Measurements from ENCODE around the gene RNF175. TPM values are rescaled to one million over a fixed set of nuclear protein-coding genes. Genes with fewer than 3 reads are reported as not detected.

Gene RNF175
- polyA plus RNA-seq, 2 donors: 0.06 to 0.12 TPM

GRCh38 chr4:153792618-153793247 lies 32.9 kb upstream of the RNF175 start:
- H3K36me3 ChIP-seq (ENCODE audit: control insufficient read depth in 2 of 2, insufficient read depth in 2 of 2, low read length in 1 of 2): no peaks in the 10 kb centered on the region
- WGBS, 2 donors: 25 to 36% methylated on average over 39 of the region's 39 CpGs
- peaks cover 13 to 22% of the 10 kb centered on the region in 2 donors for H3K4me1 ChIP-seq (ENCODE audit: control insufficient read depth in 2 of 2, insufficient read depth in 2 of 2, low read length in 1 of 2)
- H3K27me3 ChIP-seq (ENCODE audit: control insufficient read depth in 1 of 2, insufficient read depth in 2 of 2, low read length in 2 of 2): peaks cover 13 to 32% of the 10 kb centered on the region in 2 donors
- no peak overlapping the region for H3K27ac ChIP-seq (ENCODE audit: low read depth in 2 of 2, low read length in 1 of 2)
- H3K4me3 ChIP-seq (ENCODE audit: low read depth in 1 of 2, low read length in 2 of 2): peak overlapping the region in 1 of 2 donors; percentile 8
- peaks cover 2 to 6% of the 10 kb centered on the region in 2 donors for H3K9me3 ChIP-seq (ENCODE audit: control insufficient read depth in 2 of 2, insufficient read depth in 1 of 2, low read depth in 1 of 2, low read length in 1 of 2)

- peaks cover 13 to 22% of the 10 kb centered on the region in 2 donors for H3K4me1 ChIP-seq (ENCODE audit: control insufficient read depth in 2 of 2, insufficient read depth in 2 of 2, low read length in 1 of 2)
- peak overlapping the region in 1 of 2 donors; percentile 8 for H3K4me3 ChIP-seq (ENCODE audit: low read depth in 1 of 2, low read length in 2 of 2)
- H3K36me3 ChIP-seq (ENCODE audit: control insufficient read depth in 2 of 2, insufficient read depth in 2 of 2, low read length in 1 of 2): no peaks in the 10 kb centered on the region
- 10 to 11% methylated on average over 36 to 37 of the region's 37 CpGs for WGBS, 2 donors
- H3K9me3 ChIP-seq (ENCODE audit: control insufficient read depth in 2 of 2, insufficient read depth in 1 of 2, low read depth in 1 of 2, low read length in 1 of 2): peaks cover 2 to 6% of the 10 kb centered on the region in 2 donors
- peaks cover 13 to 35% of the 10 kb centered on the region in 2 donors for H3K27me3 ChIP-seq (ENCODE audit: control insufficient read depth in 1 of 2, insufficient read depth in 2 of 2, low read length in 2 of 2)
- no peak overlapping the region for H3K27ac ChIP-seq (ENCODE audit: low read depth in 2 of 2, low read length in 1 of 2)
Observed at GRCh38 chr4:153791746-153792617, 32.2 kb upstream of the RNF175 start.

GRCh38 chr4:153790962-153791551 lies 31.2 kb upstream of the RNF175 start:
- peaks cover 13 to 22% of the 10 kb centered on the region in 2 donors for H3K4me1 ChIP-seq (ENCODE audit: control insufficient read depth in 2 of 2, insufficient read depth in 2 of 2, low read length in 1 of 2)
- H3K36me3 ChIP-seq (ENCODE audit: control insufficient read depth in 2 of 2, insufficient read depth in 2 of 2, low read length in 1 of 2): no peaks in the 10 kb centered on the region
- peaks cover 2 to 6% of the 10 kb centered on the region in 2 donors for H3K9me3 ChIP-seq (ENCODE audit: control insufficient read depth in 2 of 2, insufficient read depth in 1 of 2, low read depth in 1 of 2, low read length in 1 of 2)
- whole genome bisulfite sequencing, 2 donors: 5% methylated on average over 50 to 51 of the region's 51 CpGs
- H3K27ac ChIP-seq (ENCODE audit: low read depth in 2 of 2, low read length in 1 of 2): no peak overlapping the region
- peak overlapping the region; percentile 15 to 25 for H3K4me3 ChIP-seq (ENCODE audit: low read depth in 1 of 2, low read length in 2 of 2)
- H3K27me3 ChIP-seq (ENCODE audit: control insufficient read depth in 1 of 2, insufficient read depth in 2 of 2, low read length in 2 of 2): peaks cover 13 to 35% of the 10 kb centered on the region in 2 donors

GRCh38 chr4:153790500-153790865 lies 30.7 kb upstream of the RNF175 start:
- WGBS, 2 donors: 54 to 65% methylated on average over 10 of the region's 10 CpGs
- peaks cover 2 to 6% of the 10 kb centered on the region in 2 donors for H3K9me3 ChIP-seq (ENCODE audit: control insufficient read depth in 2 of 2, insufficient read depth in 1 of 2, low read depth in 1 of 2, low read length in 1 of 2)
- no peaks in the 10 kb centered on the region for H3K36me3 ChIP-seq (ENCODE audit: control insufficient read depth in 2 of 2, insufficient read depth in 2 of 2, low read length in 1 of 2)
- H3K27ac ChIP-seq (ENCODE audit: low read depth in 2 of 2, low read length in 1 of 2): no peak overlapping the region
- H3K4me1 ChIP-seq (ENCODE audit: control insufficient read depth in 2 of 2, insufficient read depth in 2 of 2, low read length in 1 of 2): peaks cover 13 to 22% of the 10 kb centered on the region in 2 donors
- peak overlapping the region in 1 of 2 donors; percentile 15 for H3K4me3 ChIP-seq (ENCODE audit: low read depth in 1 of 2, low read length in 2 of 2)
- H3K27me3 ChIP-seq (ENCODE audit: control insufficient read depth in 1 of 2, insufficient read depth in 2 of 2, low read length in 2 of 2): peaks cover 13 to 35% of the 10 kb centered on the region in 2 donors

- Histone ChIP-seq H3K9me3 (ENCODE audit: control insufficient read depth in 2 of 2, insufficient read depth in 1 of 2, low read depth in 1 of 2, low read length in 1 of 2) (peaks cover 2 to 6% of the 10 kb centered on the region in 2 donors), H3K27ac (ENCODE audit: low read depth in 2 of 2, low read length in 1 of 2) (peak overlapping the region in 1 of 2 donors; percentile 22), H3K4me3 (ENCODE audit: low read depth in 1 of 2, low read length in 2 of 2) (peak overlapping the region in 1 of 2 donors; percentile 19), H3K27me3 (ENCODE audit: control insufficient read depth in 1 of 2, insufficient read depth in 2 of 2, low read length in 2 of 2) (peaks cover 13 to 35% of the 10 kb centered on the region in 2 donors), H3K36me3 (ENCODE audit: control insufficient read depth in 2 of 2, insufficient read depth in 2 of 2, low read length in 1 of 2) (no peaks in the 10 kb centered on the region), H3K4me1 (ENCODE audit: control insufficient read depth in 2 of 2, insufficient read depth in 2 of 2, low read length in 1 of 2) (peaks cover 13 to 22% of the 10 kb centered on the region in 2 donors)
- 50 to 55% methylated on average over 28 of the region's 28 CpGs for WGBS, 2 donors
Observed at GRCh38 chr4:153789741-153790499, 30.1 kb upstream of the RNF175 start.

GRCh38 chr4:153788413-153789276 lies 28.8 kb upstream of the RNF175 start, which contains the start of gene SFRP2:
SFRP2 (minus strand) TSS chr4:153789083; CDS start chr4:153788835, 248 bp downstream.
- H3K4me3 ChIP-seq (ENCODE audit: low read depth in 1 of 2, low read length in 2 of 2): peak within 1 kb of the TSS; percentile 19 to 46
- peak within 1 kb of the TSS; percentile 16 to 58 for H3K27ac ChIP-seq (ENCODE audit: low read depth in 2 of 2, low read length in 1 of 2)
- peaks cover 13 to 35% of the 10 kb centered on the region in 2 donors for H3K27me3 ChIP-seq (ENCODE audit: control insufficient read depth in 1 of 2, insufficient read depth in 2 of 2, low read length in 2 of 2)
- H3K4me1 ChIP-seq (ENCODE audit: control insufficient read depth in 2 of 2, insufficient read depth in 2 of 2, low read length in 1 of 2): peaks cover 13 to 22% of the 10 kb centered on the region in 2 donors
- H3K9me3 ChIP-seq (ENCODE audit: control insufficient read depth in 2 of 2, insufficient read depth in 1 of 2, low read depth in 1 of 2, low read length in 1 of 2): peaks cover 2 to 6% of the 10 kb centered on the region in 2 donors
- 3 to 4% methylated on average over 69 to 72 of the region's 72 CpGs for WGBS, 2 donors
- no peaks in the 10 kb centered on the region for H3K36me3 ChIP-seq (ENCODE audit: control insufficient read depth in 2 of 2, insufficient read depth in 2 of 2, low read length in 1 of 2)

GRCh38 chr4:153788051-153788412 lies 28.2 kb upstream of the RNF175 start:
- Histone ChIP-seq H3K36me3 (ENCODE audit: control insufficient read depth in 2 of 2, insufficient read depth in 2 of 2, low read length in 1 of 2) (no peaks in the 10 kb centered on the region), H3K9me3 (ENCODE audit: control insufficient read depth in 2 of 2, insufficient read depth in 1 of 2, low read depth in 1 of 2, low read length in 1 of 2) (peaks cover 2 to 6% of the 10 kb centered on the region in 2 donors), H3K4me1 (ENCODE audit: control insufficient read depth in 2 of 2, insufficient read depth in 2 of 2, low read length in 1 of 2) (peaks cover 13 to 22% of the 10 kb centered on the region in 2 donors), H3K4me3 (ENCODE audit: low read depth in 1 of 2, low read length in 2 of 2) (peak overlapping the region; percentile 12 to 46), H3K27ac (ENCODE audit: low read depth in 2 of 2, low read length in 1 of 2) (no peak overlapping the region), H3K27me3 (ENCODE audit: control insufficient read depth in 1 of 2, insufficient read depth in 2 of 2, low read length in 2 of 2) (peaks cover 13 to 35% of the 10 kb centered on the region in 2 donors)
- WGBS, 2 donors: 15 to 19% methylated on average over 15 of the region's 15 CpGs

GRCh38 chr4:153787575-153787974 lies 27.8 kb upstream of the RNF175 start:
- Histone ChIP-seq H3K4me1 (ENCODE audit: control insufficient read depth in 2 of 2, insufficient read depth in 2 of 2, low read length in 1 of 2) (peaks cover 13 to 22% of the 10 kb centered on the region in 2 donors), H3K27ac (ENCODE audit: low read depth in 2 of 2, low read length in 1 of 2) (no peak overlapping the region), H3K27me3 (ENCODE audit: control insufficient read depth in 1 of 2, insufficient read depth in 2 of 2, low read length in 2 of 2) (peaks cover 13 to 31% of the 10 kb centered on the region in 2 donors)

More at GRCh38 chr4:153787575-153787974, 27.8 kb upstream of the RNF175 start:
- 40 to 55% methylated on average over 5 of the region's 5 CpGs for WGBS, 2 donors
- H3K36me3 ChIP-seq (ENCODE audit: control insufficient read depth in 2 of 2, insufficient read depth in 2 of 2, low read length in 1 of 2): no peaks in the 10 kb centered on the region
- peaks cover 2 to 6% of the 10 kb centered on the region in 2 donors for H3K9me3 ChIP-seq (ENCODE audit: control insufficient read depth in 2 of 2, insufficient read depth in 1 of 2, low read depth in 1 of 2, low read length in 1 of 2)
- H3K4me3 ChIP-seq (ENCODE audit: low read depth in 1 of 2, low read length in 2 of 2): no peak overlapping the region

Measured in esophagus (tissue), 2 donors.